Parietal lobe (tissue), 2 donors: ENCODE data around the gene OR6Q1. TPM values are rescaled to one million over a fixed set of nuclear protein-coding genes. Genes with fewer than 3 reads are reported as not detected.

Experiments used
- small RNA-seq: library from RNA; depleted of rRNA; stranded (forward); fragments of <200 nt; gene quantifications from one replicate; pipeline ENCODE3, GENCODE V24; 2014; ENCODE audit warnings: low replicate concordance
- total RNA-seq: library from RNA; depleted of rRNA; stranded (reverse); fragments of >200 nt; gene quantifications from one replicate; pipeline ENCODE4 v1.2.3, GENCODE V29; 2014

Gene OR6Q1, protein sequence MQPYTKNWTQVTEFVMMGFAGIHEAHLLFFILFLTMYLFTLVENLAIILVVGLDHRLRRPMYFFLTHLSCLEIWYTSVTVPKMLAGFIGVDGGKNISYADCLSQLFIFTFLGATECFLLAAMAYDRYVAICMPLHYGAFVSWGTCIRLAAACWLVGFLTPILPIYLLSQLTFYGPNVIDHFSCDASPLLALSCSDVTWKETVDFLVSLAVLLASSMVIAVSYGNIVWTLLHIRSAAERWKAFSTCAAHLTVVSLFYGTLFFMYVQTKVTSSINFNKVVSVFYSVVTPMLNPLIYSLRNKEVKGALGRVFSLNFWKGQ
- total RNA-seq, result not detected

DNA sequence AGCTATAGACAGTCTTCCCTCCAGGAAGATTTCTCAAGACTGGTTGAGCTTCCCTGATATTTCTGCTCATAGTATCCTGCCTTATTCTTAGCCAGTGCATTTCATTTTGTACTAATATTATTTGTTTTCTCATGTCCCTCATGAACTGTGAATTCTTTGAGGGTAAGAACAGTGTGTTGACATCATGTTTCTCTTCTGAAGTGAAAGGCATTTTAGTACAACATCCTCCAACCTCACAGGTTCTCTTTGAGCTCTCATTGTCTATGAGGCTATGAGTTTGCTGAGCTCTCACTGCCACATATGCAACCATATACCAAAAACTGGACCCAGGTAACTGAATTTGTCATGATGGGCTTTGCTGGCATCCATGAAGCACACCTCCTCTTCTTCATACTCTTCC, at the start of gene OR6Q1:
TSS of gene OR6Q1 (plus strand) at position 301 of the 400 bp plus-strand sequence. CDS start at position 301, 0 bp downstream.

DNA sequence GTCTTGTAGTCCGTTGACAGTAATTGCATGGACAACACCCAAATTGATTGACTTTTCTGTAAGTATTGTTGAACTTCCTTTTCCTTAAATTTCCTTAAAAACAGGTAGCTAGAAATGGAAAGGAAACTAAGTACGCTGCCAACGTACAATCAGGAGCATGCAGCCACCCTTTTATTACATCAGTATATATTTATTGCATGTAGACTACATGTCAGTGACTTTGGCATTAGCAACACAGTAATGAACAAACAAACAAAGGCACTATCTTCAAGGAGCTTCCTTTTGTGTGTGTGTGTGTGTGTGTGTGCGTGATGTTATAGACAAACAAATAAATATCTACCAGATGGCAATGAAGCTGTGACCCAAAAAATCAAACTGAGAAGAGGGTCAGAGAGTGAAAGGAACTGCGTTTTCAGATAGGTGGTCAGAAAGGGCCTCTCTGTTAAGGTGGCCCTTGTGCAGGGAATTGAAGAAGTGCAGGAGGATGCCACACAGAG, 7.3 kb upstream of the OR6Q1 start, which contains the start of gene OR9Q1:
TSS of gene OR9Q1 (plus strand) at position 447 of the 497 bp plus-strand sequence. CDS start 155,564 bp downstream, outside the sequence.

Small RNA genes within 50 kb of the gene (small RNA-seq; reads per million reads assigned to genes)
- gene RNU6-899P, result not detected

Other genes with a start within 250 kb of the OR6Q1 start
- gene OR9Q1, start 7.1 kb upstream of the OR6Q1 start, total RNA-seq, result not detected
- gene OR9I1, start 94.6 kb downstream of the OR6Q1 start, total RNA-seq, result not detected
- gene OR9Q2, start 158.1 kb downstream of the OR6Q1 start, total RNA-seq, result not detected
- not detected for gene OR1S2, start 173.2 kb downstream of the OR6Q1 start, total RNA-seq
- gene OR1S1, start 181.8 kb downstream of the OR6Q1 start, total RNA-seq, result not detected
- not detected for gene OR10Q1, start 198.0 kb downstream of the OR6Q1 start, total RNA-seq
- not detected for gene OR10W1, start 237.3 kb downstream of the OR6Q1 start, total RNA-seq